Suppressor macrophage (primary cell): Measurements from ENCODE around the gene RABL3.
"Not testable (repeated sequence)": the region's sequence is repeated elsewhere in the genome, so short reads cannot be mapped to it uniquely, and the experiment has no call there.

Source experiments
- DNase-seq, 4 experiments: peaks; one replicate each; pipeline ENCODE4 v3.0.0-alpha.2; 2020 to 2022

Gene RABL3

GRCh38 chr3:120642368-120642948, 99.9 kb downstream of the RABL3 start:
- peak; percentile 85 to 94 (median 89) for DNase-seq

- DNase-seq, result no peak
Measured at GRCh38 chr3:120641696-120642246, 100.5 kb downstream of the RABL3 start.

GRCh38 chr3:120640231-120640630, 102.1 kb downstream of the RABL3 start:
- no peak for DNase-seq

- not testable (repeated sequence) for DNase-seq
Measured at GRCh38 chr3:120638820-120639219, 103.5 kb downstream of the RABL3 start.

GRCh38 chr3:120637851-120638559, 104.3 kb downstream of the RABL3 start:
- peak; percentile 54 to 78 (median 70) for DNase-seq

- DNase-seq, result no peak
Measured at GRCh38 chr3:120636795-120637401, 105.4 kb downstream of the RABL3 start.
